NK-92 treated with Interleukin-12 subunit alpha and Interleukin-12 subunit beta, amount 100 ng/mL, for 24 hours (cell line): ENCODE measurements around the gene PAWR.
"Not testable (repeated sequence)": the region's sequence is repeated elsewhere in the genome, so short reads cannot be mapped to it uniquely, and the experiment has no call there.

Source experiments
- DNase-seq: peaks from one replicate; lab custom pipeline; 2025; lab: John Stamatoyannopoulos, UW

PAWR gene

GRCh38 chr12:79646843-79647242 lies 43.9 kb downstream of the PAWR start:
- DNase-seq, result not testable (repeated sequence)

- no peak for DNase-seq
Measured at GRCh38 chr12:79645235-79645630, 45.5 kb downstream of the PAWR start.

- DNase-seq, result no peak
Measured at GRCh38 chr12:79644274-79645234, 46.2 kb downstream of the PAWR start.

- no peak for DNase-seq
Measured at GRCh38 chr12:79643821-79644220, 46.9 kb downstream of the PAWR start.

- no peak for DNase-seq
Measured at GRCh38 chr12:79638490-79638889, 52.3 kb downstream of the PAWR start.

- DNase-seq, result no peak
Measured at GRCh38 chr12:79637093-79637492, 53.7 kb downstream of the PAWR start.

GRCh38 chr12:79635676-79636075 lies 55.1 kb downstream of the PAWR start:
- no peak for DNase-seq

GRCh38 chr12:79634957-79635471 lies 55.8 kb downstream of the PAWR start:
- no peak for DNase-seq

GRCh38 chr12:79629561-79629960 lies 61.2 kb downstream of the PAWR start:
- no peak for DNase-seq

- not testable (repeated sequence) for DNase-seq
Measured at GRCh38 chr12:79626735-79627134, 64.0 kb downstream of the PAWR start.

- no peak for DNase-seq
Measured at GRCh38 chr12:79624378-79624777, 66.4 kb downstream of the PAWR start.

GRCh38 chr12:79619872-79620562 lies 70.7 kb downstream of the PAWR start:
- DNase-seq, result no peak

- DNase-seq, result no peak
Measured at GRCh38 chr12:79618848-79619404, 71.8 kb downstream of the PAWR start.

- no peak for DNase-seq
Measured at GRCh38 chr12:79617696-79618095, 73.1 kb downstream of the PAWR start.

GRCh38 chr12:79615596-79616560 lies 74.9 kb downstream of the PAWR start:
- DNase-seq, result no peak

- no peak for DNase-seq
Measured at GRCh38 chr12:79614730-79615129, 76.0 kb downstream of the PAWR start.

GRCh38 chr12:79601908-79602307 lies 88.9 kb downstream of the PAWR start:
- no peak for DNase-seq

- no peak for DNase-seq
Measured at GRCh38 chr12:79597910-79598309, 92.9 kb downstream of the PAWR start.

- no peak for DNase-seq
Measured at GRCh38 chr12:79596719-79597350, 93.9 kb downstream of the PAWR start.

- DNase-seq, result no peak
Measured at GRCh38 chr12:79595273-79595672, 95.5 kb downstream of the PAWR start.

GRCh38 chr12:79592865-79593264 lies 97.9 kb downstream of the PAWR start:
- no peak for DNase-seq
